H1 (cell line): ENCODE data around the gene TCF25. TPM values are rescaled to one million over a fixed set of nuclear protein-coding genes. Genes with fewer than 3 reads are reported as not detected.
"Not testable (repeated sequence)": the region's sequence is repeated elsewhere in the genome, so short reads cannot be mapped to it uniquely, and the experiment has no call there.

ENCODE experiments used
- CTCF ChIA-PET: fragments of 300-600 bp; sonication (Branson Sonifier 250); formaldehyde crosslinking; loops from one replicate; lab custom pipeline; 2021; ENCODE audit not compliant: partially characterized antibody; lab: Charles Lee
- POLR2A ChIA-PET: fragments of 300-600 bp; sonication (Branson Sonifier 250); formaldehyde crosslinking; loops from one replicate; lab custom pipeline; 2021; ENCODE audit warnings: inconsistent platforms; ENCODE audit not compliant: partially characterized antibody; lab: Charles Lee
- DNase-seq, 2 experiments: peaks; one replicate each; pipeline versions ENCODE4 v3.0.0 to v3.0.0-alpha.2; 2010 to 2022; ENCODE audit warnings: low spot score in 2 of 2, low read depth in 1 of 2, mixed read lengths in 1 of 2
- FAIRE-seq: peaks from 2 replicates; lab custom pipeline; 2011; peaks lifted over from hg19 to GRCh38; lab: Jason Lieb, UNC
- H2AFZ ChIP-seq: 2 replicates; pipeline ENCODE4 v1.8.1; 2012; ENCODE audit warnings: low read length, inconsistent platforms
- H2AK5ac ChIP-seq: 2 replicates; pipeline ENCODE4 v1.6.1; 2013; ENCODE audit warnings: low read depth, low read length
- H2BK120ac ChIP-seq: replicated peaks from 2 replicates; pipeline ENCODE3; 2013; ENCODE audit warnings: low read depth, low read length, inconsistent platforms
- H2BK12ac ChIP-seq: 2 replicates; pipeline ENCODE4 v1.6.1; 2013; ENCODE audit warnings: low read depth, low read length
- H2BK15ac ChIP-seq: 2 replicates; pipeline ENCODE4 v1.6.1; 2013; ENCODE audit warnings: low read length
- H2BK20ac ChIP-seq: 2 replicates; pipeline ENCODE4 v1.6.1; 2013; ENCODE audit warnings: low read length
- H2BK5ac ChIP-seq: 2 replicates; pipeline ENCODE4 v1.6.1; 2013; ENCODE audit warnings: low read depth, low read length
- H3K14ac ChIP-seq: 2 replicates; pipeline ENCODE4 v1.6.1; 2013; ENCODE audit warnings: inconsistent platforms; ENCODE audit not compliant: insufficient read length
- H3K18ac ChIP-seq: 2 replicates; pipeline ENCODE4 v1.6.1; 2013; ENCODE audit warnings: low read length; ENCODE audit errors: extremely low read depth
- H3K23ac ChIP-seq: 2 replicates; pipeline ENCODE4 v1.6.1; 2013; ENCODE audit warnings: inconsistent platforms; ENCODE audit not compliant: insufficient read length
- H3K23me2 ChIP-seq: 2 replicates; pipeline ENCODE4 v1.6.1; 2013; ENCODE audit warnings: low read depth, low read length
- H3K27ac ChIP-seq: 2 replicates; pipeline ENCODE4 v1.6.1; 2011; ENCODE audit warnings: low read depth, low read length, inconsistent platforms
- H3K27me3 ChIP-seq, 4 experiments: replicated peaks in 1 of 4; 1 replicate in 1 of 4; 2 replicates in 3 of 4; pipeline versions ENCODE4 v1.6.1 to v1.8.1; 2011 to 2013; ENCODE audit warnings: low read length in 3 of 4, mild to moderate bottlenecking in 3 of 4, inconsistent platforms in 2 of 4, mixed read lengths in 2 of 4, moderate library complexity in 1 of 4; ENCODE audit not compliant: control insufficient read depth in 3 of 4, insufficient read depth in 3 of 4; ENCODE audit errors: extremely low read depth in 1 of 4
- H3K36me3 ChIP-seq, 4 experiments: 2 replicates each; pipeline versions ENCODE4 v1.6.1 to v1.8.1; 2011 to 2013; ENCODE audit warnings: mild to moderate bottlenecking in 4 of 4, low read length in 3 of 4, moderate library complexity in 2 of 4, control low read depth in 1 of 4, inconsistent platforms in 1 of 4; ENCODE audit not compliant: insufficient read depth in 4 of 4, control insufficient read depth in 2 of 4
- H3K4ac ChIP-seq: replicated peaks from 2 replicates; pipeline ENCODE3; 2013; ENCODE audit warnings: low read length, low read depth, mixed read lengths, inconsistent platforms; ENCODE audit not compliant: insufficient read length
- H3K4me1 ChIP-seq, 4 experiments: replicated peaks in 1 of 4; 1 replicate in 1 of 4; 2 replicates in 3 of 4; pipeline versions ENCODE4 v1.6.1 to v1.8.1; 2011 to 2013; ENCODE audit warnings: low read length in 3 of 4, inconsistent platforms in 2 of 4, mixed read lengths in 1 of 4; ENCODE audit not compliant: insufficient read depth in 4 of 4, control insufficient read depth in 3 of 4
- H3K4me2 ChIP-seq, 2 experiments: 2 replicates each; pipeline versions ENCODE4 v1.6.1 to v1.8.1; 2011 to 2013; ENCODE audit warnings: low read depth in 2 of 2, low read length in 2 of 2, control low read depth in 1 of 2, inconsistent platforms in 1 of 2, mild to moderate bottlenecking in 1 of 2; ENCODE audit not compliant: insufficient read depth in 1 of 2
- H3K4me3 ChIP-seq, 4 experiments: fragments of 200-600, 300-600 bp in 1 of 4; sonication (generic), shearing (Covaris generic), sonication (Bioruptor Twin) in 1 of 4; 2 replicates each; pipeline versions ENCODE4 v1.5.1 to v1.8.1; 2011 to 2016; ENCODE audit warnings: low read length in 4 of 4, low read depth in 3 of 4, control low read depth in 2 of 4, inconsistent platforms in 2 of 4, mild to moderate bottlenecking in 2 of 4, mixed read lengths in 1 of 4, moderate library complexity in 1 of 4; ENCODE audit not compliant: insufficient read depth in 2 of 4; ENCODE audit errors: extremely low read depth in 1 of 4
- H3K56ac ChIP-seq: replicated peaks from 2 replicates; pipeline ENCODE3; 2013; ENCODE audit warnings: low read depth, mild to moderate bottlenecking, mixed read lengths, low read length, inconsistent platforms; ENCODE audit not compliant: insufficient read length
- H3K79me1 ChIP-seq: 2 replicates; pipeline ENCODE4 v1.6.1; 2013; ENCODE audit warnings: low read depth, low read length, control low read depth
- H3K79me2 ChIP-seq, 2 experiments: 2 replicates each; pipeline versions ENCODE4 v1.6.1 to v1.8.1; 2012 to 2013; ENCODE audit warnings: low read length in 2 of 2, mild to moderate bottlenecking in 2 of 2, inconsistent platforms in 1 of 2; ENCODE audit not compliant: insufficient read depth in 2 of 2, control insufficient read depth in 1 of 2
- H3K9ac ChIP-seq, 4 experiments: replicated peaks in 1 of 4; 1 replicate in 1 of 4; 2 replicates in 3 of 4; pipeline versions ENCODE4 v1.6.1 to v1.8.1; 2011 to 2013; ENCODE audit warnings: low read depth in 3 of 4, low read length in 3 of 4, control low read depth in 2 of 4, mild to moderate bottlenecking in 2 of 4, moderate library complexity in 2 of 4, inconsistent platforms in 1 of 4; ENCODE audit errors: extremely low read depth in 1 of 4
- H3K9me3 ChIP-seq, 2 experiments: 2 replicates each; pipeline versions ENCODE4 v1.6.1 to v1.8.1; 2012 to 2013; ENCODE audit warnings: mild to moderate bottlenecking in 2 of 2, moderate library complexity in 2 of 2, control low read depth in 1 of 2, inconsistent platforms in 1 of 2, low read depth in 1 of 2, low read length in 1 of 2, mixed read lengths in 1 of 2; ENCODE audit not compliant: insufficient read depth in 2 of 2
- H4K20me1 ChIP-seq, 2 experiments: replicated peaks in 1 of 2; 2 replicates each; pipeline versions ENCODE3 to v1.8.1; 2011 to 2013; ENCODE audit warnings: inconsistent platforms in 2 of 2, low read length in 2 of 2, mild to moderate bottlenecking in 1 of 2; ENCODE audit not compliant: insufficient read depth in 2 of 2, control insufficient read depth in 1 of 2
- H4K5ac ChIP-seq: 2 replicates; pipeline ENCODE4 v1.6.1; 2013; ENCODE audit warnings: low read length, low read depth, mixed read lengths, inconsistent platforms; ENCODE audit not compliant: insufficient read length
- H4K8ac ChIP-seq: 2 replicates; pipeline ENCODE4 v1.8.0; 2013; ENCODE audit warnings: mild to moderate bottlenecking, moderate library complexity, low read length, inconsistent platforms; ENCODE audit not compliant: insufficient read depth; ENCODE audit errors: extremely low read depth
- H4K91ac ChIP-seq: replicated peaks from 2 replicates; pipeline ENCODE3; 2013; ENCODE audit warnings: low read length, mixed read lengths, inconsistent platforms; ENCODE audit not compliant: insufficient read length
- WGBS, 2 experiments: shearing (Covaris generic) in 1 of 2; methylation state at CpG; one replicate each; pipeline versions ENCODE4 v1.1.6 to v1.1.7; 2013 to 2015; ENCODE audit warnings: low lambda C conversion rate in 2 of 2, mixed read lengths in 2 of 2, inconsistent platforms in 1 of 2, low coverage in 1 of 2, missing lambda C conversion rate in 1 of 2; ENCODE audit not compliant: insufficient replicate concordance in 2 of 2, insufficient coverage in 1 of 2, insufficient read length in 1 of 2; ENCODE audit errors: extremely low coverage in 1 of 2, missing lambda C conversion rate in 1 of 2; 5-methylcytosine and 5-hydroxymethylcytosine counted together
- polyA plus RNA-seq, 7 experiments: library from polyadenylated mRNA; depleted of rRNA in 3 of 7; stranded (reverse) in 5 of 7; unstranded in 2 of 7; fragments of >200 nt in 5 of 7; fragments of 200-250 nt in 2 of 7; gene quantifications; 1 replicate in 5 of 7; 2 replicates in 1 of 7; 4 replicates in 1 of 7; pipeline versions ENCODE4 v1.2.1 to v1.2.3, GENCODE V29; 2011 to 2013; ENCODE audit warnings: missing spikeins in 2 of 7, mixed read lengths in 2 of 7
- total RNA-seq: library from RNA; stranded (reverse); fragmentation: NEBNext Ultra II Directional; extraction: Animal tissue kit (Norgen Biotek cat#: 25700); gene quantifications from 2 replicates; pipeline ENCODE4 v1.2.1, GENCODE V29; 2021

The TCF25 gene
- total and polyA plus RNA-seq, 2 of the 8 experiments (the other 6 are each of a cell fraction or from before 2014, with no cell fraction given) = 78.1 to 102 TPM

- H2BK20ac ChIP-seq, H2BK5ac ChIP-seq, H3K14ac ChIP-seq, H2BK120ac ChIP-seq, H3K79me1 ChIP-seq, H3K23me2 ChIP-seq, H3K4me1 ChIP-seq, DNase-seq, H2BK15ac ChIP-seq, H2AFZ ChIP-seq, H4K91ac ChIP-seq, H3K27ac ChIP-seq, POLR2A ChIA-PET, H4K8ac ChIP-seq, H2BK12ac ChIP-seq, H4K20me1 ChIP-seq, H3K9me3 ChIP-seq, H3K27me3 ChIP-seq, H3K23ac ChIP-seq, H3K4ac ChIP-seq, H3K56ac ChIP-seq, H3K4me2 ChIP-seq, FAIRE-seq, H3K36me3 ChIP-seq, H3K79me2 ChIP-seq, H2AK5ac ChIP-seq, H3K18ac ChIP-seq, H3K4me3 ChIP-seq, H4K5ac ChIP-seq, H3K9ac ChIP-seq: not testable (repeated sequence)
- CTCF ChIA-PET = interaction anchor here (2.2 kb wide), 1 partner anchor 26 kb away, joined by 6 read pairs; no protein-coding TSS in a partner anchor
- 97% methylated on average over 37 of the region's 42 CpGs; no CpG with 5 or more reads in 1 of the 2 experiments for WGBS, 2 experiments
Measured at GRCh38 chr16:89834813-89835363, 38.5 kb upstream of the TCF25 start.

- not testable (repeated sequence) for H3K79me1 ChIP-seq, H2AFZ ChIP-seq, H2BK20ac ChIP-seq, H4K5ac ChIP-seq, H3K23me2 ChIP-seq, H2BK15ac ChIP-seq, H3K27ac ChIP-seq, H3K56ac ChIP-seq, H2AK5ac ChIP-seq, H2BK12ac ChIP-seq, H4K20me1 ChIP-seq, H3K79me2 ChIP-seq, H3K14ac ChIP-seq, H2BK120ac ChIP-seq, DNase-seq, H4K91ac ChIP-seq, H3K23ac ChIP-seq, H3K4me1 ChIP-seq, H2BK5ac ChIP-seq, H3K27me3 ChIP-seq, H3K9ac ChIP-seq, FAIRE-seq, H3K36me3 ChIP-seq, H3K4me2 ChIP-seq, H3K4me3 ChIP-seq, H4K8ac ChIP-seq, H3K9me3 ChIP-seq, H3K4ac ChIP-seq, H3K18ac ChIP-seq
- ChIA-PET POLR2A (interaction anchor here (0.6 to 2.2 kb wide), 2 partner anchors 20 to 47 kb away, joined by 3 to 5 read pairs; partner anchors contain the start of gene FANCA), CTCF (interaction anchor here (0.6 to 2.8 kb wide), 4 partner anchors 19 to 95 kb away, joined by 3 to 21 read pairs (median 4); no protein-coding TSS in a partner anchor)
- 87% methylated on average over 10 of the region's 15 CpGs; no CpG with 5 or more reads in 1 of the 2 experiments for WGBS, 2 experiments
Measured at GRCh38 chr16:89836484-89836883, 36.9 kb upstream of the TCF25 start.
